ENCODE measurements around the gene PTPRN2.

PTPRN2 gene

DNA sequence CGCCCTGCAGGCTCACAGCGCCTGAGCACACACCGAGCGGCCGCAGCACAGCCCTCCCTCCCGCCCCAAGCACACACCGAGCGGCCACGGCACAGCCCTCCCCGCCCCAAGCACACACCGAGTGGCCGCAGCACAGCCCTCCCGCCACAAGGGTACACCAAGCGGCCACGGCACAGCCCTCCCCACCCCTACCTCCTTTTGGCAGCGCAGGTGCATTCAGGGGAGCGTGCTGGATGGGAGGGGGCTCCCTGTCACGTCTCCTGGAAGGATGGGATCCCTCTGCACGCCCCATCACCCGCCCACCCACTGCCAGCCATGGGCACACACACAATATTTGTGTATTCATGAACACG, 768.2 kb downstream of the PTPRN2 start:
- DNase-seq, result no peak

DNA sequence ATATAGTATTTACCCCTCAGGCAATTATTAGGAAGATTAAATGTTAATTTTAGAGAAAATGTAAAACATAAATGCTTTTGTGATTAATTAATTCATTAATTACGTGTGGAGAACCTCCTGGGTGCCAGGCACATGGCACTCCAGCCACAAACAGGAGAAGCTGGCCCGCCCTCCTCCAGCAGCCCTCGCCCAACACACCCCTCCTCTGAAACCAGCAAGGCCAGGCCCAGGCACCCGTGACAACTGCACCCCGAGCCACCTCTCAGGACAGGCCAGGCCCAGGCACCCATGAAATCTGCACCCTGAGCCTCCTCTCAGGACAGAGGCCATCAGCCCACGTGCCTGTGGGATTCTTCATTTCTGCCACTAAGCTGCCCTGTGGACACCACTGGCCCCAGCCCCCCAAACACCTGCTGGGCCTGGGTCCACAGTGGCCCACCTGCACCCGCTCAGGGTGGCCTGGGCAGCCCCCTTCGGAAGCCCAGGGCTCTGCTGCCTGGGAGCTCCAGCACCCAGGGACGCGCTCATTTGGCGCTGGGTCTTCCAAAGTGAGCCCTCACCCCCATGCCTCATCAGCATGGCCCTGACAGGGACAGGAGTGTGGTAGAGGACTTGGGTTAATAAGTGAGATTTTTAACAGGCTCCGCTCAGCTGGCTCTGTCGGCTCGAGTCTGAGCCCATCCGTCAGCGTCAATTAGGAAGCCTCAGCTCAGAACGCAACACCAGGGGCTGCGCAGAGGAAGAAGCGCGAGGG, 768.7 kb downstream of the PTPRN2 start:
- no peak for DNase-seq

DNA sequence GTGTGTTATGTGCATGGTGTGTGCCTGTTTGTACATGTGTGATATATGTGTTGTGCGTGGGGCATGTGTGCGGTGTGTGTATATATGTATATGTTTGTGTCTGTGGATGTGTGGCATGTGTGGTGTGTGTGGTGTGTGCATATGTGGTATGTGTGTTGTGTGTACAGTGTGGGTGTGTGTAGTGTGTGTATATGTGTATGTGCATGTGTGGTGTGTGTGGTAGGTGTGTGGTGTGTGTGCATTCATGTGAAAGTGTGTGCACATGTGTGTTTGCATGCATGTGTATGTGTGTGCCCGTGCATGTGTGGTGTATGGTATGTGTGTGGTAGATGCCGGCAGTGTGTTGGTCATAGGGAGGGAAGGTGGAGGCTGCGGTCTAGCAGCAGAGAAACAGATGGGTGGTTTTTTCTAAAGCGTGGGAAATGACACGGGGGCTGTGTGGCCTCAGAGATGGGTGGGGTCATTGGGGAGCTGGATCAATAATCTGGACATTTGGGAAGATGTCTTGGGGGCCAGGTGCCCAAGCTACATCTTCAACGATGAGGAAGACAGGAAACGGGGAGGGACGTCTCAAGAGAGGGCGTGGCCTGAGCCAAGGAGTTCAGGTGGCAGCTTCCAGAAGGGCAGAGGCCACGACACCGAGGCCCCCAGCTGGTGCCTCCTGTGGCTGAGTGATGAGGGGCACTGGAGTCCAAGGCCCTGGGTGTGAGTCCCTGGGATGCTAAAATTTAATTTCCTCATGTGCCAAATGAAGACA, 769.5 kb downstream of the PTPRN2 start:
- no peak for DNase-seq

DNA sequence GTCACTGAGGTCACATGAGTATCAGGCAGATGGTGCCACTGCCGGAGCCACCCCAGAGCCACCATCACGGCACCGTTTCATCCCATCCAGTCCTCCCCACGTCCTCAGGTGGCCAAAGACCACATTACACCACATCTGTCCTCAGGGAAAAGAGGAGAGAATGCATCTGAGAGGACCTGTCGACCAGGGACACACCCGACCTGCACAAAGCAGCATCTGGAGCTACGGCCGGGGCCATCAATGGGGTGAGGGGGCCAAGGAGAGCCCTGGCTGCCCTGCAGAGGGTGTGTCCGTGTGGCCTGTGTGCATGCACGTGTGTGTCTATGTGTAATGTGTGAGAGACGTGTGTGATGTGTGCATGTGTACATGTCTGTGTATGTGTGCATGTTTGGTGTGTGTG, 770.2 kb downstream of the PTPRN2 start:
- no peak for DNase-seq

DNA sequence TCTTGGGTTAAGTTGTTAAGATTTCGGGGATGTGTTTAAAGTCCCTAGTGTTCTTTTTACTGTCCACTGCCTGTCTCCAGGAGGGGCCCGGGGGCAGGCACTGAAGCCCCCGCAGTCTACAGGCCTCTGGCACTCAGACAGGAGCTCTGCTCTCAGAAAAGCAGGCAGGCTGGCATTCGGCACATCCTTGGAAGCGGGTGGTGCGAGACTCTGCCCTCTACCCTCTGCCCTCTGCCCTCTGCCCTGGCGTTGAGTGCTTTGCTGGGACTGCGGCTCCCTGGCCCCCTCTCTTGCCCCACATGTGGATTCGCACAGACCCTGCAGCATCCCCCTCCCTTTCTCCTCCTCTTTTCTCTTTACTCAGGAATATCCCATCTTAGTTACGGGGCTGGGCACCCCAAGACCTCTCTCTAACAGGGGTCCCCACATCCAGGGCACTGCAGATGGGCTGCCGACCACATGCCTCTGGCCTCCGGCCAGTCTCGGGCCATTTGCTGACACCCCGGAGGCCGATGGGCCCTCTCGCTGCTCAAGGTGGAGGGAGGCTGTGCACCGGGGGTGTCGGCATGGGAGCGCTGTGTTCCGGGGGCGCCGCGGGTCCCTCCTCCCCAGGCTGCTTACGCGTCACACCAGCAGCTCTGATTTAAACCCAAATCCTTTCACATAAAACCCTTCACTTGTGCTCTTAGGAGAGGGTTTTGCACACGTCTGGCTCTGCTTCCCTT, 770.9 kb downstream of the PTPRN2 start:
- DNase-seq, result no peak

DNA sequence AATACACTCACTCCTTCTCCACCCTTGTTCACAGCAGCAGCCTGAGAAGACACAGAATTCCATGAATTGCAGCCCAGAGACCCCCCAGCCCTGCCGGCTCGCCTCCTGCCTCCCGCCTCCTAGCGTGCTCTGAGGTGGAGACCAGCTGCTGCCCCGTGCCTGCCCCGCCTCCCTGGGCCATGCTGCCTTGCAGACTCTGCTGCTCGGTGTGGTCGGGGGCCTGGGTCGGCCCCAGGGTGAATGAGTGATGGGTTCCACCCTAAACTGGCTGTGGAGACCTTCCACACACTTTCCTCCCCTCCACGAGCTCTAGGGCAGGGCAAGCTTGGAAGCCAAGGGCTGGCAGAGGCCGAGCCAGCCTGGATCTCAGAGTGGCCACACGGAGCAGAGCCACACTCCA, 771.5 kb downstream of the PTPRN2 start:
- DNase-seq, result no peak

DNA sequence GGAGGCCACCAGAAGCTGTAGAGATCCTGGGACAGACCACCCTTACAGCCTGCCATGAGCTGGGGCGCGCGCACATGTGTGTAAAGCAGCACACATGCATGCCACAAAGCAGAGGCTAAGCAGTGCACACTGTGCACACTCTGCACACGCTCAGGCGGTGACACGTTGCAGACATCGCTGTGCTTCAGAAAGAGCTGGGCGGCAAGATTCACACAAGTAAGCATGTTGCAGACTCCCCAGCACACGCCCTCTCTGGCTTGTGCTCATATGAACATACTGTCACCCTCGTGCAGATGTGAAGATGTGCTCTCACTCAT, 772.0 kb downstream of the PTPRN2 start:
- DNase-seq, result no peak

DNA sequence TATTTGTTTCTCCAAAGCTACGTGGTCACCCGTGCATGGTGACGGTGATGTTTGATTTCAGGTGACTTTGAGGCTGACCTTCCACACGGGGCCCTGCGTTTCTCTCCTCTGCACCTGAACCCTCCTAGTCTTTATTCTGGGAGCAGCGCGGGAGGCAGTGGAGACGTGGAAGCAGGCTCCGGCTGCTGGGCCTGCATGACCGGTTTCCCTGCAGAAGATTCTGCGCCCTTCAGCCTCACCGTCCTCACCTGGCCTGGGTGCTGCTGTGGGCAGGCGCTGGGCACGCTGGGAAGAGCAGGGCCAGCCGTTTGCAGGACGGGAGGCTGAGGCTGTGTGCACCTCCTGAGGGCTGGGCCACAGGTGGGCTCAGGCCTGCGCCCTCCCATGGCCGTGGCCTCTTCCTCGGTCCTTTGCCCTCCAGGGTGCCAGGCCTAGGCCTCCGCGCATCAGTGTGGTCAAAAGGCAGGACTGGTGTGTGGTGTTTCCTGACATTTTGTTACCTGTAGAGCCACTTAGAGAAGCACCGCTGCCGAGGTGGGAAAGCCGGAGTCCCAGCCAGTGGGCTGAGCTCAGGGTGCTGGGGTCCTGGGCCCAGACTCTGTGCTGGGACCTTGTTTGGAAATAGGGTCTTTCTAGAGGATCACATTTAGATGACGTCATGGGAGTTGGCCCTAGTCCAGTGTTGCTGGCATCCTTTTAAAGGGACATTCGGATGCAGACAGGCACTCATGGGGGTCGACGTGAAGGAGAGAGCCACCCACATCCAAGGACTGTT, 772.5 kb downstream of the PTPRN2 start:
- no peak for DNase-seq

DNA sequence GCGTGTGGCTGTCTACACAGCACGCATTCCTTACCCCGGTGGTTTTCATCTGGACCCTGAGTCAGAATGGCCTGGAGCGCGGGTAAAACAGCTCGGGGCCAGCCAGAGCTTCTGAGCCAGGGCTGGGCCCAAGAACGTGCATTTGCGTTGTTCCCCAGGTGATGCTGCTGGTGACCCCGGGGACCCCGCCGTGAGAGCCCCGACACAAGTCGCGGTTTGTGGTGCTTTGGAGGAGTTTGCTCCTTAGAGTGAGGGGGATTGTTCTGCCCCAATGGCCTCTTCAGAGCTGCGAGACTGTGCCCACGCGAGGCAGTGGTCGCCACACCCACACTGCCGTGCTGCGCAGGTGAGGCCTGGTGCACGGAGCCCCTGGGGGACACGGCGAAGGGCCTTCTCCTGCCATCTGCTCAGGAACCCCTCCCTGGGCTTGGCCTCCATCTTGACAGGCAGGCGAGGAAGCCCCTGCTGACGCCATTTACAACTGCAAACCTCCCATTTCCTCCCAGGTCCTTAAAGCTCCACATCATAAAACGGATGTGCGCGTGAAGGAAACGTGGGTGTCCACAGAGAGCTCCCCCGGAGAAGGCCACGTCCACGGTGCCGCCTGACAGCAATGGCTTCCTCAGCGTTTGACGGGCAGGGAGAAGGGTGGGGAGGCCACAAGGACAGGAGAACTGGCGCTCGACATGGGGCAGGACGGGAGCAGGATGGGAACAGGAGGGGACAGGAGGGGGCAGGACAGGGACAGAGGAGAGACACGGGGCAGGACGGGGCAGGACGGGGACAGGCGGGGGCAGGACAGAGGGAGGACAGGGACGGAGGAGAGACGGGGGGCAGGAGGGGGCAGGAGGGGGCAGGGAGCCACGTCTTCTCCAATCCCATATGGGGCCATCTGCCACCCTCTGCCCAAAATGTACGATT, 773.6 kb downstream of the PTPRN2 start:
- no peak for DNase-seq

DNA sequence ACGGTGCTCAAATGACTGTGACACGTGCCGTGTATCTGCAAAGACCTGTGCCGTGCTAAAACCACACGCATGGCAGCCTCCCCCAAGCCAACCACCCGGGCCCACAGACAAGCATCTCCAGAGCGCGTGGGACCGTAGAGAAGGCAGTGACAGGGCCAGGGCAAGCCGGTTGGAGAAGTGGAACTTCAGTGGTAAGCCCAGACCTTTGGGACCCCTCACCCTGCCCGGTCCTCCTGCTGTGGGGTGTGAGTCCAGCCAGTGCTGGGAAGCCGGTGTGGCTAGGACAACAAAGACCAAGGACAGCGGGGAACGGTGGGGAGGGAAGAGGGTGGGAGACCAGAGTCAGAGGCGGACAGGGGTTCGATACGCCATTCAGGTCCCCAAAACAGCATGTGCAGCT, 774.6 kb downstream of the PTPRN2 start:
- DNase-seq, result no peak

DNA sequence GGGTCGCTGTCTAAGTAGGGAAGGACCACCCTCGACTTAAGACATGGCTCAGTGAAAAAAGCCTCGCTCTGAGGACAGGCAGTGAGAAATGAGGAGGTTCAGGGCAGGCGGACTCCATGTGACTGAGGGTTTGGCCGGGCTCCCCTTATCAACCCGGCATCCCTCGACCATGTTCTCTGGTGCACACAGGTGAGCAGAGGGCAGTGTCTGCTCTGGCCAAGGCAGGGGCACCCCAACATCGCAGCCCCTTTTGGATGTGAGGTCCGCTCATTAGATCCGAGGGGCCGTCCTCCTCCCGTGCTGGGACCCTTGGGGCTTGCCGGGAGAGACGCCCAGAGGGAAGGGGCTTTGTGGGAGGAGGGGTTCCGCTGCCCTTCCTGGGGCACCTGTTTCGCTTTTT, 775.7 kb downstream of the PTPRN2 start:
- DNase-seq, result no peak

DNA sequence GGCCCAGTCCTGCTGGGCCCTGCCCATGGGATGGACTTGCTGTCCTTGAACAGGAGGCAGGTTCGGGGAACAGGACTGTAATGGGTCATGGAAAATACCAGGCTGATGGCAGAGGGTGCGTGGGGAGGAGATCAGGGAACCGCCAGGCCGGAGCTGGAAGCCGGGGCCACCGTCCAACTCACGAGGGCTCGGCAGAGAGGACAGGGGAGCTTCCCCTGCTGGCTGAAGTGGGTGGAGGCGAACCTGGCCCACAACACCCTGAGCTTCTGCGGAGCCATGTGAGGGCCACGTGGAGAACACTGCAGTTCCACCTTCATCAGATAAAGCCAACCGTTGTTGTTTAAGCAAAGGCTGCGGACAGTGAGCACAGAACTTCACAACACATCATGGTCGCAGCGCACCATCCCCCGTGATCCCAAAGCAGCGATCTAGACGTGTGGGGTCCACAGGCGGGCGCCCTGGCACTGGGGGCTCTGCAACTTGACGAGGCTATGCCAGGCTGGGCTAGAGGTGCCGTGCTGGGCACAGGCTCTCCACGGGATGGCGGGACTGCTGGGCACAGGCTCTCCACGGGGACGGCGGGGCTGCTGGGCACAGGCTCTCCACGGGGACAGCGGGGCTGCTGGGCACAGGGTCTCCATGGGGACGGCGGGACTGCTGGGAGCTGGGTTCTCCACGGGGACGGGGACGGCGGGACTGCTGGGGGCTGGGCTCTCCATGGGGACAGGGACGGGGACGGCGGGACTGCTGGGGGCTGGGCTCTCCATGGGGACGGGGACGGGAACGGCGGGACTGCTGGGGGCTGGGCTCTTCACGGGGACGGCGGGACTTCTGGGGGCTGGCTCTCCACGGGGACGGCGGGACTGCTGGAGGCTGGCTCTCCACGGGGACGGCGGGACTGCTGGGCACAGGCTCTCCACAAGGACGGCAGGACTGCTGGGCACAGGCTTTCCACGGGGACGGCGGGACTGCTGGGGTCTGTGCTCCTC, 777.5 kb downstream of the PTPRN2 start:
- no peak for DNase-seq

DNA sequence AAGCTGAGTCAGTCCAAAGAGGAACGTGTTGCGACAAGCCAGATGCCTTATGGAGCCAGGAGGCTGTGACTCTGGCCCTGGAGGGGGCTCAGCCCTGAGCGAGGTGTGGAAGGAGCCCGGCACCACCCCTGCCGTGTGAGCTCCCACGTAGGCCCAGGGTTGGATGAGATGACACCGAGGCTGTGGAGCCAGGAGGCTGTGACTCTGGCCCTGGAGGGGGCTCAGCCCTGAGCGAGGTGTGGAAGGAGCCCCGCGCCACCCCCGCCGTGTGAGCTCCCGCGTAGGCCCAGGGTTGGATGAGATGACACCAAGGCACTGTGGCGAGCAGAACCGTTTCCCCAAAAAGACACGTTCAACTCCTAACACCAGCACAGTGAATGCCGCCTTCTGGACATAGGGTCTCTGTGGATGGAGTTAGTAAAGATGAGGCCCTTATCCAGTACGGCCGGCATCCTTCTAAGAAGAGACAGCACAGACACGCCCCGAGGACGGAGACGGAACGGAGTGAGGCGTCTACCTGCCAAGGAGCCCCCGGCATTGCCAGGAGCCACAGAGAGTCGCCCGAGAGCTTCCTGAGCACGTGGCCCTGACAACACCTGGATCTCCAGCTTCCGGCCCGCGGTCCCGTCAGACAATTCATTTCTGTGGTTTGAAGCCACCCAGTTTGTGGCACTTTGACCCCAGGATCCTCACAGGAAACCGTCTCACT, 778.3 kb downstream of the PTPRN2 start:
- DNase-seq, result no peak

DNA sequence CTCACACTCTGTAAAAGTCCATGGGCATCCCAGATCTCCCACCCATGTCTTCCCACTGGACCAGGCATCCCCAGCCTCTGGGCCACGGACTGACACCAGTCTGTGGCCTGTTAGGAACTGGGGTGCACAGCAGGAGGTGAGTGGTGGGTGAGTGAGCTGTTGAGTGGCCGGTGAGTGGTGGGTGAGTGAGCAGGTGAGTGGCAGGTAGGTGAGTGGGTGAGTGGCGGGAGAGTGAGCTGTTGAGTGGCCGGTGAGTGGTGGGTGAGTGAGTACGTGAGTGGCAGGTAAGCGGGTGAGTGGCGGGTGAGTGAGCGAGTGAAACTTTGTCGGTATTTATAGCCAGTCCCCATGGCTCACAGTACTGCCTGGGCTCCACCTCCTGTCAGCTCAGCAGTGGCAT, 779.6 kb downstream of the PTPRN2 start:
- no peak for DNase-seq

DNA sequence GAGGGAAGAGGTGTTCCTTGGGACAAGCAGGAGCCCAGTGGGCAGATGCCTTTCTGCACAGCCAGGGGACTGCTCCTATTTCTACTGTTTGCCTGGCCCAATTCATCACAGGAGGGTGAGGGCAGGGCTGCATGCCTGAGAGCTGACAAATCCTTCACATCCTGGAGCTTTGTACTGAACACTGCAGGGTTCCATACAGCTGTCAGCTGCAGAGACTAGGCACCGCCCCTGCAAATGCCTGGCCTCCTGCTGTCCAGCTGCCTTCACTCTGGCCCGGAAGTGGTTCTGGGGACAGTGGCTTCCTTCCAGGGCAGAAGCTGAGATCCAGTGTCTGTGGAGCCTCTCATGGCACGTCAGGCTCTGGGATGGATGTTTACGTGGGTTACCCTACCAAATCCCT, 780.1 kb downstream of the PTPRN2 start:
- DNase-seq, result no peak

DNA sequence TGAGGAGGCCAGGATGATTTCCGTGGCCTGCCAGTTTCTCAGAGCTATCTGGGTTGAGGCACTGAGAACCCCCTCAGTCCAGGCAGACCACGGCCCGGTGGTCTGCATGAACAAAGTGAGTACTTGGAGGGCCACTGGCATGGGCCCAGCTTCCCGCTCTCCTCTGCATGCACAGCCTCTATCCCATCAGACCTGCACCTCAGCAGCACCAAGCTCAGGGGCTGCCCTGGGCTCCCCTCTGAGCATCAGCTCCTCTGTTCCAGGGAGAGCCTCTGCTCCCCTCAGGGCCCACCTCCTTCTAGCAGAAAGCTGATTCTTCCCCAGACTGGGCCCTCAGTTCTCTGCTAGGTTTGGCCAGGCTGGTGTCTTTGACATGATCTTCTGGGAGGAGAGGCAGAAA, 780.9 kb downstream of the PTPRN2 start:
- DNase-seq, result no peak

DNA sequence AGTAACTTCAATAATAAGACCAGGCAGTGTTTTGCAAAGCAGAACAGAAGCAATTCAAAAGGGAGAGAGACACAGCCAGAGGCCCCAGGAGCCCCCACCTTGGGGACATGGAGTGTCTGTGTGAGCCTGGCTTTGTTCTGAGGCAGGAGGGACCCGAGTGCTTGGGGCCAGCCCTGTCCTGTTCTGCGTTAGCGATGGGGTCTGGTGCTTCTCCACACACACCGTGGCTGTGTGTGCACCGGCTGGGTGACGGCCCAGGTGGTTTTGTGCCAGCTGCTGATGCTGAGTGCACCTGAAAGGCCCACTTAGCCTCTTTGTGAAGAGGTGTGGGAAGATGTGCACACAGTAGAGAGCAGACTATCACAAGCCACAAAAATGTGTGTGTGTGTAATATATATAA, 781.9 kb downstream of the PTPRN2 start:
- DNase-seq, result no peak

DNA sequence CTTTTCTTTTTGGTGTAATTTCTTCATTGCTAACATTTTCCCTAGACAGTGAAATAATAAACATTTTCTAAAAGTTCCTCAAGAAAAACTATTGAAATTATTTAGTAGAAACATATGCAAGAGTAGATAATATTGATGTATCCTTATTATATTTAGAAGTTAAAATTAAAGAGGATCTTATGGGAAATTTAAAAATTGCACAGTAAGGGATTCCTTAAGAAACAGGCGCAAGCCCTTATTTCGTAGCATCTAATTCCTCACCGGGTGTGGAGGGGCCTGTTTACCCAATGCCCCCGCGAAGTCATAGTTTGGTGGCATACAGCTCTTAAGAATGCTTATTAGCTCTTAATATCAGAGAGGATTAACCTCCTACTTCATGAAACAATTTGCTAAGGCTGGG, 783.7 kb downstream of the PTPRN2 start:
- no peak for DNase-seq

DNA sequence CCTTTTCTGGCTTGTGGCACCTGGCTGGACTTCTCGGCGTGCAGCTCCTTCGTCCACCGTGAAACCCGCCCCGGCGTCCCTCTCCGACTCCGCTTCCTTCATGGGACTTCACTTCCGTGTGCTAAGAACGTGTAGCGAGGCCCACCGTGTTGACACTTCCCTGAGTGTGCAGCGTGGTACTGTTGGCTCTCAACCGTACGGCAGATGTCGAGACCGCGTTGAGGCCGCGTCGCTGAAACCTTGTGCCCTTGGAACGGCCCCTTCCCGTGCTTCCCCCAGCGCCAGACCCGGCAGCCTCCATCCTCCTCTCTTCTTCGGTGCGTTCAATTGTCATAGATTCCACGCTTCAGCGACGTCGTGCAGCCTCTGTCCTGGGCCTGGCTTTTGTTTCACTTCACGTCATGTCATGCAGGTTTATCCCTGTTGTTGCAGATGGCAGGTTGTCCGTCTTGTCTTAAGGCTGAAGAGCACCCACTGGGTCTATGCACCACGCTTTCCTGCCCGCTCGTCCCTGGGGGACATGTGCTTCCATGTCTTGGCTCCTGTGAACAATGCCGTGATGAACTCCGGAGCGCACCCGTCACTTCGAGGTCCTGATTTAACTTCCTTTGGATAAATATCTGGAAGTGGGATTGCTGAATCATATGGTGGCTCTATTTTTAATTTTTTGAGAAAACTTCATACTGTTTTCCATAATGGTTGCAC, 785.5 kb downstream of the PTPRN2 start:
- DNase-seq, result no peak
